Liver (tissue), 9 donors: ENCODE results near the gene CD36. TPM values are rescaled to one million over a fixed set of nuclear protein-coding genes. Genes with fewer than 3 reads are reported as not detected.

Experiments
- DNase-seq: peaks from one replicate; pipeline ENCODE4 v3.0.0-alpha.2; 2017; ENCODE audit warnings: low spot score
- H3K27ac ChIP-seq, 2 donors: one replicate each; pipeline ENCODE4 v1.7.0; 2013; ENCODE audit warnings: inconsistent platforms in 2 of 2, low read length in 2 of 2, control low read depth in 1 of 2, low read depth in 1 of 2, mild to moderate bottlenecking in 1 of 2
- H3K27me3 ChIP-seq, 4 donors: one replicate each; pipeline versions ENCODE4 v1.6.1 to v1.7.0; 2013; ENCODE audit warnings: low read length in 3 of 4, inconsistent platforms in 1 of 4, mild to moderate bottlenecking in 1 of 4, moderate library complexity in 1 of 4; ENCODE audit not compliant: control insufficient read depth in 4 of 4, insufficient read depth in 4 of 4
- H3K36me3 ChIP-seq, 4 donors: one replicate each; pipeline versions ENCODE4 v1.6.1 to v1.7.0; 2013; ENCODE audit warnings: low read length in 3 of 4, mild to moderate bottlenecking in 3 of 4, low read depth in 1 of 4, moderate library complexity in 1 of 4; ENCODE audit not compliant: control insufficient read depth in 4 of 4, insufficient read depth in 3 of 4
- H3K4me1 ChIP-seq, 4 donors: one replicate each; pipeline versions ENCODE4 v1.6.1 to v1.7.0; 2013; ENCODE audit warnings: low read length in 3 of 4, mild to moderate bottlenecking in 3 of 4, moderate library complexity in 1 of 4; ENCODE audit not compliant: control insufficient read depth in 4 of 4, insufficient read depth in 4 of 4
- H3K4me3 ChIP-seq, 3 donors: one replicate each; pipeline versions ENCODE4 v1.6.1 to v1.7.0; 2013; ENCODE audit warnings: low read length in 3 of 3, control low read depth in 1 of 3, low read depth in 1 of 3, mild to moderate bottlenecking in 1 of 3
- H3K9ac ChIP-seq, 2 donors: one replicate each; pipeline ENCODE4 v1.7.0; 2013; ENCODE audit warnings: low read length in 2 of 2, mild to moderate bottlenecking in 2 of 2, moderate library complexity in 2 of 2, control low read depth in 1 of 2, low read depth in 1 of 2
- H3K9me3 ChIP-seq, 4 donors: one replicate each; pipeline versions ENCODE4 v1.6.1 to v1.7.0; 2013; ENCODE audit warnings: low read length in 3 of 4; ENCODE audit not compliant: control insufficient read depth in 4 of 4
- EGR1 ChIP-seq, 2 donors: IDR thresholded peaks; 2 replicates each; pipeline ENCODE4 v1.6.1; 2016 to 2018; ENCODE audit warnings: antibody characterized with exemption in 2 of 2, low read depth in 2 of 2
- FOXA2 ChIP-seq: IDR thresholded peaks from 2 replicates; pipeline ENCODE4 v1.6.1; 2016; ENCODE audit warnings: antibody characterized with exemption
- GABPA ChIP-seq, 2 donors: IDR thresholded peaks in 1 of 2; conservative IDR thresholded peaks in 1 of 2; 2 replicates each; pipeline ENCODE4 v1.6.1; 2016; ENCODE audit warnings: antibody characterized with exemption in 2 of 2, mild to moderate bottlenecking in 1 of 2, moderate library complexity in 1 of 2
- HNF4A ChIP-seq, 2 donors: conservative IDR thresholded peaks; 2 replicates each; pipeline ENCODE4 v1.6.1; 2016; ENCODE audit warnings: antibody characterized with exemption in 2 of 2, mild to moderate bottlenecking in 2 of 2
- HNF4G ChIP-seq: IDR thresholded peaks from 2 replicates; pipeline ENCODE4 v1.6.1; 2016; ENCODE audit warnings: antibody characterized with exemption
- JUND ChIP-seq, 2 donors: IDR thresholded peaks; 2 replicates each; pipeline ENCODE4 v1.6.1; 2016; ENCODE audit warnings: antibody characterized with exemption in 2 of 2
- NR2F2 ChIP-seq: IDR thresholded peaks from 2 replicates; pipeline ENCODE4 v1.6.1; 2016; ENCODE audit warnings: antibody characterized with exemption
- RAD21 ChIP-seq, 2 donors: IDR thresholded peaks; 2 replicates each; pipeline ENCODE4 v1.6.1; 2016; ENCODE audit warnings: antibody characterized with exemption in 2 of 2, mild to moderate bottlenecking in 2 of 2
- RXRA ChIP-seq, 2 donors: IDR thresholded peaks; 2 replicates each; pipeline ENCODE4 v1.6.1; 2017 to 2018; ENCODE audit warnings: antibody characterized with exemption in 2 of 2, mild to moderate bottlenecking in 1 of 2
- SP1 ChIP-seq: IDR thresholded peaks from 2 replicates; pipeline ENCODE4 v1.6.1; 2018; ENCODE audit warnings: antibody characterized with exemption, mild to moderate bottlenecking
- TAF1 ChIP-seq: conservative IDR thresholded peaks from 2 replicates; pipeline ENCODE4 v1.6.1; 2016; ENCODE audit warnings: antibody characterized with exemption, mild to moderate bottlenecking
- WGBS: extraction: QIAGEN DNeasy Blood & Tissue Kit; methylation state at CpG from one replicate; pipeline ENCODE4 v1.1.7; 2013; 5-methylcytosine and 5-hydroxymethylcytosine counted together
- polyA plus RNA-seq, 2 donors: library from polyadenylated mRNA; stranded (reverse) in 1 of 2; unstranded in 1 of 2; fragments of 200-250 nt in 1 of 2; fragments of >200 nt in 1 of 2; fragmentation: Nextera tagmentation in 1 of 2; extraction: Ambion mirVana in 1 of 2; gene quantifications; one replicate each; pipeline versions ENCODE4 v1.2.1 to v1.2.3, GENCODE V29; 2013 to 2015
- total RNA-seq, 2 donors: library from RNA; depleted of rRNA; stranded (reverse); fragments of >200 nt; gene quantifications; one replicate each; pipeline ENCODE4 v1.2.3, GENCODE V29; 2014
- TF ChIP-seq, protein P1 (sequence below): IDR thresholded peaks from 2 replicates; pipeline ENCODE4 v1.6.1; 2016; ENCODE audit warnings: antibody characterized with exemption, mild to moderate bottlenecking
- TF ChIP-seq, protein P2 (sequence below): IDR thresholded peaks from 2 replicates; pipeline ENCODE4 v1.6.1; 2016; ENCODE audit warnings: antibody characterized with exemption
- TF ChIP-seq, protein P3 (sequence below): fragments of 150-350 bp; IDR thresholded peaks from 2 replicates; pipeline ENCODE4 v1.5.1; 2017; ENCODE audit warnings: improper control_type of control experiment, low read depth, low read length; ENCODE audit not compliant: missing input control
- TF ChIP-seq, protein P4 (sequence below): IDR thresholded peaks from 2 replicates; pipeline ENCODE4 v1.6.1; 2016; ENCODE audit warnings: antibody characterized with exemption
- TF ChIP-seq, protein P5 (sequence below): IDR thresholded peaks from 2 replicates; pipeline ENCODE4 v1.6.1; 2016; ENCODE audit warnings: antibody characterized with exemption
- donor health status: healthy.
- donor health status: healthy.
- donor health status: healthy.
- donor health status: healthy.
- donor health status: healthy.

The CD36 gene
- total and polyA plus RNA-seq, 4 donors = 21.6 to 597 (median 54.5) TPM

DNA sequence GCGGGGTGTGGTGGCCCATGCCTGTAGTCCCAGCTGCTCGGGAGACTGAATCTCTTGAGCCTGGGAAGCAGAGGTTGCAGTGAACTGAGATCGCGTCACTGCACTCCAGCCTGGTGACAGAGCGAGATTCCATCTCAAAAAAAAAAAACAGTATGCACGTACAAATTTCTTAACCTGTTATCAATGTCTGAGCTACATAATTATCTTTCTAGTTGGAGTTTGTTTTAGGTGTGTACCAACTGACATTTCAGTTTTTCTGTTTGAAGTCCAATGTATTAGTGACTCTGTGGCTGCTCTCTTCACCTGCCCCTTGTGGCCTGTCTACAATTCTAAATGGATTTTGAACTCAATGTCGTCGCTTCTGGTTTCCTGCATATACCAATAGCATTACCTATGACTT is 40.3 kb downstream of the CD36 start (continued):
- TF ChIP-seq, protein P1, sequence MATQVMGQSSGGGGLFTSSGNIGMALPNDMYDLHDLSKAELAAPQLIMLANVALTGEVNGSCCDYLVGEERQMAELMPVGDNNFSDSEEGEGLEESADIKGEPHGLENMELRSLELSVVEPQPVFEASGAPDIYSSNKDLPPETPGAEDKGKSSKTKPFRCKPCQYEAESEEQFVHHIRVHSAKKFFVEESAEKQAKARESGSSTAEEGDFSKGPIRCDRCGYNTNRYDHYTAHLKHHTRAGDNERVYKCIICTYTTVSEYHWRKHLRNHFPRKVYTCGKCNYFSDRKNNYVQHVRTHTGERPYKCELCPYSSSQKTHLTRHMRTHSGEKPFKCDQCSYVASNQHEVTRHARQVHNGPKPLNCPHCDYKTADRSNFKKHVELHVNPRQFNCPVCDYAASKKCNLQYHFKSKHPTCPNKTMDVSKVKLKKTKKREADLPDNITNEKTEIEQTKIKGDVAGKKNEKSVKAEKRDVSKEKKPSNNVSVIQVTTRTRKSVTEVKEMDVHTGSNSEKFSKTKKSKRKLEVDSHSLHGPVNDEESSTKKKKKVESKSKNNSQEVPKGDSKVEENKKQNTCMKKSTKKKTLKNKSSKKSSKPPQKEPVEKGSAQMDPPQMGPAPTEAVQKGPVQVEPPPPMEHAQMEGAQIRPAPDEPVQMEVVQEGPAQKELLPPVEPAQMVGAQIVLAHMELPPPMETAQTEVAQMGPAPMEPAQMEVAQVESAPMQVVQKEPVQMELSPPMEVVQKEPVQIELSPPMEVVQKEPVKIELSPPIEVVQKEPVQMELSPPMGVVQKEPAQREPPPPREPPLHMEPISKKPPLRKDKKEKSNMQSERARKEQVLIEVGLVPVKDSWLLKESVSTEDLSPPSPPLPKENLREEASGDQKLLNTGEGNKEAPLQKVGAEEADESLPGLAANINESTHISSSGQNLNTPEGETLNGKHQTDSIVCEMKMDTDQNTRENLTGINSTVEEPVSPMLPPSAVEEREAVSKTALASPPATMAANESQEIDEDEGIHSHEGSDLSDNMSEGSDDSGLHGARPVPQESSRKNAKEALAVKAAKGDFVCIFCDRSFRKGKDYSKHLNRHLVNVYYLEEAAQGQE = no peak

DNA sequence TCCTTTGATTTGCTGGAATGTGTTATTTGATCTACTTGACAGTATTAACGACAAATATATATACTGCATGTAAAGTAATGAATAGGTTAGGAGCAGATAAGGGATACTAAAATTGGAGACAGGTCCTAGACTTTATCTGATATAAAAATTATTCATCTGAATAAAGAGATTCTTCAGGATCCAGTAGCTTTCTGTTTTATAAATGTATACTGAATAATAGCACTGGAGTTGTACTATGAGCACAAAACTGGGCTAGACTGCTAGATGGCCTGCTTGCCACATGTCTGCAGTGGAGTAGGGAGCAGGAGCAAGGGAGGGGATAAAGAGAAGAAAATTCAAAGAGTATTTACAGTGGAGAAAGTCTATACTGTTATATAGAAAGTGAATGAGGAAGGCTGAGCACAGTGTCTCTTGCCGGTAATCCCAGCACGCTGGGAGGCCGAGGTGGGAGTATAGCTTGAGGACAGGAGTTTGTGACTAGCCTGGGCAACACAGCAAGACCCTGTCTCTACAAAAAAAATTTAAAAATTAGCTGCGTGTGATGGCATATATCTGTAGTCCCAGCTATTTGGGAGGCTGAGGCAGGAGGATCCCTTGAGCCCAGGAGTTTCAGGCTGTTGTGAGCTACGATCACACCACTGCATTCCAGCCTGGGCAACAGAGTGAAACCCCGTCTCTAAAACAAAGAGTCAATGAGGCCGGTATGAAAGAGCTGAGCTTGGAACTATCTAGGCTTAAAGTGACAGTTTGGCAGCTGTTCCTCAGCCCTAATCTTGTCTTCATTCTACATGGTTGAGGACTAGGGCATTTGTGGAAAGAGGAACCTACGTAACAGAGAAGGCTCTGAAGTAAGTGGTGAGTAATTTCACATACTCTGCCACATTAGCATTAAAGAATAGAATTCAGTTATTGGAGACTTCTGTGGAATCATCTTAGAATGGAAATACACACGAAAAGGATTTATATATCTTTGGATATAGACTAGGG is 41.8 kb downstream of the CD36 start:
- Histone ChIP-seq H3K36me3 (peaks cover 0 to 3% (median 0%) of the 10 kb centered on the region in 4 donors), H3K9ac (no peak overlapping the region), H3K27ac (no peak overlapping the region), H3K4me3 (no peak overlapping the region), H3K4me1 (peaks cover 0 to 4% (median 0%) of the 10 kb centered on the region in 4 donors), H3K27me3 (no peaks in the 10 kb centered on the region), H3K9me3 (no peaks in the 10 kb centered on the region)
- no peak for DNase-seq
- TF ChIP-seq RAD21 (IDR thresholded peaks at IDR 0.05) = no peak
- TF ChIP-seq HNF4A (conservative IDR thresholded peaks at IDR 0.05) = no peak
- TF ChIP-seq, protein P2, sequence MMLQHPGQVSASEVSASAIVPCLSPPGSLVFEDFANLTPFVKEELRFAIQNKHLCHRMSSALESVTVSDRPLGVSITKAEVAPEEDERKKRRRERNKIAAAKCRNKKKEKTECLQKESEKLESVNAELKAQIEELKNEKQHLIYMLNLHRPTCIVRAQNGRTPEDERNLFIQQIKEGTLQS = no peak
- no peak for TF ChIP-seq TAF1
- TF ChIP-seq, protein P3, sequence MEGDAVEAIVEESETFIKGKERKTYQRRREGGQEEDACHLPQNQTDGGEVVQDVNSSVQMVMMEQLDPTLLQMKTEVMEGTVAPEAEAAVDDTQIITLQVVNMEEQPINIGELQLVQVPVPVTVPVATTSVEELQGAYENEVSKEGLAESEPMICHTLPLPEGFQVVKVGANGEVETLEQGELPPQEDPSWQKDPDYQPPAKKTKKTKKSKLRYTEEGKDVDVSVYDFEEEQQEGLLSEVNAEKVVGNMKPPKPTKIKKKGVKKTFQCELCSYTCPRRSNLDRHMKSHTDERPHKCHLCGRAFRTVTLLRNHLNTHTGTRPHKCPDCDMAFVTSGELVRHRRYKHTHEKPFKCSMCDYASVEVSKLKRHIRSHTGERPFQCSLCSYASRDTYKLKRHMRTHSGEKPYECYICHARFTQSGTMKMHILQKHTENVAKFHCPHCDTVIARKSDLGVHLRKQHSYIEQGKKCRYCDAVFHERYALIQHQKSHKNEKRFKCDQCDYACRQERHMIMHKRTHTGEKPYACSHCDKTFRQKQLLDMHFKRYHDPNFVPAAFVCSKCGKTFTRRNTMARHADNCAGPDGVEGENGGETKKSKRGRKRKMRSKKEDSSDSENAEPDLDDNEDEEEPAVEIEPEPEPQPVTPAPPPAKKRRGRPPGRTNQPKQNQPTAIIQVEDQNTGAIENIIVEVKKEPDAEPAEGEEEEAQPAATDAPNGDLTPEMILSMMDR = no peak
- TF ChIP-seq, protein P4, sequence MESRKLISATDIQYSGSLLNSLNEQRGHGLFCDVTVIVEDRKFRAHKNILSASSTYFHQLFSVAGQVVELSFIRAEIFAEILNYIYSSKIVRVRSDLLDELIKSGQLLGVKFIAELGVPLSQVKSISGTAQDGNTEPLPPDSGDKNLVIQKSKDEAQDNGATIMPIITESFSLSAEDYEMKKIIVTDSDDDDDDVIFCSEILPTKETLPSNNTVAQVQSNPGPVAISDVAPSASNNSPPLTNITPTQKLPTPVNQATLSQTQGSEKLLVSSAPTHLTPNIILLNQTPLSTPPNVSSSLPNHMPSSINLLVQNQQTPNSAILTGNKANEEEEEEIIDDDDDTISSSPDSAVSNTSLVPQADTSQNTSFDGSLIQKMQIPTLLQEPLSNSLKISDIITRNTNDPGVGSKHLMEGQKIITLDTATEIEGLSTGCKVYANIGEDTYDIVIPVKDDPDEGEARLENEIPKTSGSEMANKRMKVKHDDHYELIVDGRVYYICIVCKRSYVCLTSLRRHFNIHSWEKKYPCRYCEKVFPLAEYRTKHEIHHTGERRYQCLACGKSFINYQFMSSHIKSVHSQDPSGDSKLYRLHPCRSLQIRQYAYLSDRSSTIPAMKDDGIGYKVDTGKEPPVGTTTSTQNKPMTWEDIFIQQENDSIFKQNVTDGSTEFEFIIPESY = no peak
- TF ChIP-seq EGR1 (IDR thresholded peaks at IDR 0.05; ENCODE audit: low read depth in 2 of 2) = no peak
- TF ChIP-seq RXRA (IDR thresholded peaks at IDR 0.05) = no peak
- TF ChIP-seq NR2F2 = no peak
- no peak for TF ChIP-seq GABPA (IDR thresholded peaks at IDR 0.05 in 1 of 2, conservative IDR thresholded peaks at IDR 0.05 in 1 of 2)
- no peak for TF ChIP-seq FOXA2
- TF ChIP-seq, protein P5, sequence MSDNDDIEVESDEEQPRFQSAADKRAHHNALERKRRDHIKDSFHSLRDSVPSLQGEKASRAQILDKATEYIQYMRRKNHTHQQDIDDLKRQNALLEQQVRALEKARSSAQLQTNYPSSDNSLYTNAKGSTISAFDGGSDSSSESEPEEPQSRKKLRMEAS = no peak
- TF ChIP-seq HNF4G = no peak
- no peak for TF ChIP-seq JUND (IDR thresholded peaks at IDR 0.05)
- TF ChIP-seq SP1 = no peak
- WGBS = 74% methylated on average over 10 of the region's 10 CpGs
